ENCODE measurements around the gene BOD1L2.

Gene BOD1L2

GRCh38 chr18:57146956-57147636 lies at the start of gene BOD1L2:
BOD1L2 (plus strand) TSS chr18:57147087; CDS start chr18:57147313, 226 bp downstream.
- DNase-seq: no peak

GRCh38 chr18:57107140-57107832 lies 39.6 kb upstream of the BOD1L2 start:
- DNase-seq: no peak

- DNase-seq: no peak
Measured at GRCh38 chr18:57110290-57110689, 36.6 kb upstream of the BOD1L2 start.

GRCh38 chr18:57113799-57114420 lies 33.0 kb upstream of the BOD1L2 start:
- DNase-seq: no peak

GRCh38 chr18:57116598-57117132 lies 30.2 kb upstream of the BOD1L2 start:
- no peak for DNase-seq

- no peak for DNase-seq
Measured at GRCh38 chr18:57121542-57122112, 25.3 kb upstream of the BOD1L2 start.

GRCh38 chr18:57122936-57123510 lies 23.9 kb upstream of the BOD1L2 start:
- no peak for DNase-seq

GRCh38 chr18:57125627-57126026 lies 21.3 kb upstream of the BOD1L2 start:
- no peak for DNase-seq

- DNase-seq: no peak
Measured at GRCh38 chr18:57128220-57128932, 18.5 kb upstream of the BOD1L2 start.

- no peak for DNase-seq
Measured at GRCh38 chr18:57131101-57131500, 15.8 kb upstream of the BOD1L2 start.

- DNase-seq: no peak
Measured at GRCh38 chr18:57131782-57132181, 15.1 kb upstream of the BOD1L2 start.

GRCh38 chr18:57134618-57135135 lies 12.2 kb upstream of the BOD1L2 start:
- DNase-seq: no peak

GRCh38 chr18:57135699-57136098 lies 11.2 kb upstream of the BOD1L2 start:
- DNase-seq: no peak

GRCh38 chr18:57137847-57138246 lies 9.0 kb upstream of the BOD1L2 start:
- DNase-seq: no peak

- no peak for DNase-seq
Measured at GRCh38 chr18:57141208-57142129, 5.4 kb upstream of the BOD1L2 start.

- no peak for DNase-seq
Measured at GRCh38 chr18:57142324-57142723, 4.6 kb upstream of the BOD1L2 start.

- DNase-seq: no peak
Measured at GRCh38 chr18:57143265-57143664, 3.6 kb upstream of the BOD1L2 start.

- DNase-seq: no peak
Measured at GRCh38 chr18:57148263-57148662, 1.4 kb downstream of the BOD1L2 start.

GRCh38 chr18:57149051-57149450 lies 2.2 kb downstream of the BOD1L2 start:
- DNase-seq: no peak

GRCh38 chr18:57149531-57149930 lies 2.6 kb downstream of the BOD1L2 start:
- DNase-seq: no peak

- no peak for DNase-seq
Measured at GRCh38 chr18:57150081-57150480, 3.2 kb downstream of the BOD1L2 start.

Data from stimulated activated CD4-positive, alpha-beta T cell treated with anti-CD3 and anti-CD28 coated beads, Interleukin-4, amount 100 ng/mL, for 1 hour (primary cell).